A549 (cell line): ENCODE measurements around the gene ABCC4. TPM values are rescaled to one million over a fixed set of nuclear protein-coding genes. Genes with fewer than 3 reads are reported as not detected.
A peak's percentile ranks its signal among the peaks of the same experiment; 100 is the strongest.

Experiments
- ATAC-seq, 2 experiments: fragments of 200-7000 bp in 1 of 2; fragments of >200 bp in 1 of 2; cut with Nextera tagmentation in 1 of 2; cut with Tn5 transposase in 1 of 2; 3 replicates each; pipeline versions ENCODE4 v1.8.0 to v1.9.1; 2018 to 2020; ENCODE audit warnings: mild to moderate bottlenecking in 1 of 2, moderate library complexity in 1 of 2
- CTCF ChIA-PET: fragments of 300-600 bp; sonication (Branson Sonifier 250); formaldehyde crosslinking; extraction: SDS; loops from one replicate; lab custom pipeline; 2021; ENCODE audit warnings: antibody characterized with exemption, inconsistent platforms; lab: Yijun Ruan, JAX
- POLR2A ChIA-PET: fragments of 350-600 bp; formaldehyde crosslinking; extraction: SDS; loops from one replicate; lab custom pipeline; 2021; ENCODE audit warnings: antibody characterized with exemption, inconsistent platforms; lab: Yijun Ruan, JAX
- DNase-seq, 2 experiments: peaks; one replicate each; pipeline versions ENCODE4 v3.0.0 to v3.0.0-alpha.2; 2011 to 2016; ENCODE audit warnings: low read depth in 1 of 2, low spot score in 1 of 2
- FAIRE-seq: peaks from 2 replicates; lab custom pipeline; 2011; peaks lifted over from hg19 to GRCh38; lab: Jason Lieb, UNC
- H3K27ac ChIP-seq, 2 experiments: fragments of >200 bp; sonication (Bioruptor Twin); formaldehyde crosslinking; 3 replicates each; pipeline ENCODE4 v1.5.1; 2016 to 2017
- H3K4me1 ChIP-seq: fragments of >200 bp; sonication (Bioruptor Twin); formaldehyde crosslinking; 3 replicates; pipeline ENCODE4 v1.6.1; 2016
- H3K4me2 ChIP-seq: fragments of >200 bp; sonication (Bioruptor Twin); formaldehyde crosslinking; 3 replicates; pipeline ENCODE4 v1.6.1; 2016
- H3K4me3 ChIP-seq: fragments of >200 bp; sonication (Bioruptor Twin); formaldehyde crosslinking; 3 replicates; pipeline ENCODE4 v1.5.1; 2016
- H3K9me3 ChIP-seq: fragments of >200 bp; sonication (Bioruptor Twin); formaldehyde crosslinking; 3 replicates; pipeline ENCODE4 v1.6.1; 2016
- BHLHE40 ChIP-seq: IDR thresholded peaks from 2 replicates; pipeline ENCODE4 v1.6.1; 2012; ENCODE audit warnings: low read depth, low read length, inconsistent platforms
- CEBPB ChIP-seq, 2 experiments: fragments of >200 bp in 1 of 2; sonication (Bioruptor Twin) in 1 of 2; formaldehyde crosslinking in 1 of 2; IDR thresholded peaks; 2 replicates each; pipeline ENCODE4 v1.6.1; 2012 to 2016
- EHMT2 ChIP-seq: fragments of 200-600 bp; sonication (generic); IDR thresholded peaks from 2 replicates; pipeline ENCODE4 v1.6.1; 2016; ENCODE audit warnings: antibody characterized with exemption, low read depth, mild to moderate bottlenecking, moderate library complexity
- EP300 ChIP-seq, 2 experiments: fragments of >200 bp; sonication (Bioruptor Twin); formaldehyde crosslinking; IDR thresholded peaks; 2 replicates in 1 of 2; 3 replicates in 1 of 2; pipeline ENCODE4 v1.6.1; 2016 to 2017
- FOSL2 ChIP-seq, 2 experiments: fragments of 450-650 bp in 1 of 2; fragments of >200 bp in 1 of 2; sonication (Bioruptor Twin) in 1 of 2; formaldehyde crosslinking; IDR thresholded peaks; 2 replicates each; pipeline versions ENCODE4 v1.5.0 to v1.6.1; 2016 to 2020; ENCODE audit warnings: mild to moderate bottlenecking in 1 of 2, moderate library complexity in 1 of 2
- GATA3 ChIP-seq: IDR thresholded peaks from 2 replicates; pipeline ENCODE4 v1.6.1; 2012; ENCODE audit warnings: borderline replicate concordance
- HOXA7 ChIP-seq: fragments of 250-450 bp; sonication (Bioruptor Pico); IDR thresholded peaks from 2 replicates; pipeline ENCODE4 v1.5.0; 2020; ENCODE audit warnings: mild to moderate bottlenecking, moderate library complexity
- HOXB13 ChIP-seq: fragments of 250-450 bp; sonication (Bioruptor Pico); IDR thresholded peaks from 2 replicates; pipeline ENCODE4 v1.5.0; 2020; ENCODE audit warnings: low read depth, mild to moderate bottlenecking, moderate library complexity
- HOXB5 ChIP-seq: fragments of 250-450 bp; sonication (Bioruptor Pico); IDR thresholded peaks from 2 replicates; pipeline ENCODE4 v1.5.0; 2020; ENCODE audit warnings: mild to moderate bottlenecking, moderate library complexity
- JUN ChIP-seq, 2 experiments: fragments of >200 bp; sonication (Bioruptor Twin); formaldehyde crosslinking; IDR thresholded peaks; 2 replicates in 1 of 2; 3 replicates in 1 of 2; pipeline ENCODE4 v1.6.1; 2016 to 2017
- JUNB ChIP-seq: fragments of >200 bp; sonication (Bioruptor Twin); formaldehyde crosslinking; IDR thresholded peaks from 2 replicates; pipeline ENCODE4 v1.6.1; 2016
- NR3C1 ChIP-seq: fragments of >200 bp; sonication (Bioruptor Twin); formaldehyde crosslinking; IDR thresholded peaks from 3 replicates; pipeline ENCODE4 v1.6.1; 2017
- RAD21 ChIP-seq, 2 experiments: fragments of >200 bp in 1 of 2; sonication (Bioruptor Twin) in 1 of 2; formaldehyde crosslinking in 1 of 2; IDR thresholded peaks in 1 of 2; conservative IDR thresholded peaks in 1 of 2; 2 replicates in 1 of 2; 3 replicates in 1 of 2; pipeline ENCODE4 v1.6.1; 2012 to 2018; ENCODE audit warnings: inconsistent platforms in 1 of 2
- RARB ChIP-seq: fragments of 250-450 bp; sonication (Bioruptor Pico); IDR thresholded peaks from 2 replicates; pipeline ENCODE4 v1.8.0; 2021; ENCODE audit warnings: mild to moderate bottlenecking, moderate library complexity
- RCOR1 ChIP-seq: fragments of 150-350 bp; IDR thresholded peaks from 2 replicates; pipeline ENCODE4 v1.6.1; 2014; ENCODE audit warnings: antibody characterized with exemption, low read length, low read depth
- RNF2 ChIP-seq: fragments of 200-600 bp; sonication (generic); IDR thresholded peaks from 2 replicates; pipeline ENCODE4 v1.6.1; 2016; ENCODE audit warnings: low read depth, mild to moderate bottlenecking, antibody characterized with exemption, moderate library complexity, borderline replicate concordance
- SMC3 ChIP-seq: fragments of >200 bp; sonication (Bioruptor Twin); formaldehyde crosslinking; IDR thresholded peaks from 3 replicates; pipeline ENCODE4 v1.6.1; 2018; ENCODE audit warnings: inconsistent platforms
- SREBF2 ChIP-seq: fragments of 450-650 bp; IDR thresholded peaks from 2 replicates; pipeline ENCODE4 v1.6.1; 2014; ENCODE audit warnings: mild to moderate bottlenecking, moderate library complexity
- TP53 ChIP-seq: fragments of 250-450 bp; sonication (Bioruptor Pico); IDR thresholded peaks from 2 replicates; pipeline ENCODE4 v1.5.0; 2021; ENCODE audit warnings: mild to moderate bottlenecking, moderate library complexity
- ZC3H11A ChIP-seq: fragments of 450-650 bp; IDR thresholded peaks from 2 replicates; pipeline ENCODE4 v1.6.1; 2014; ENCODE audit warnings: antibody characterized with exemption, mild to moderate bottlenecking
- ZSCAN20 ChIP-seq: fragments of 250-450 bp; sonication (Bioruptor Pico); IDR thresholded peaks from 2 replicates; pipeline ENCODE4 v1.8.0; 2022; ENCODE audit warnings: mild to moderate bottlenecking, moderate library complexity
- WGBS: methylation state at CpG from one replicate; pipeline ENCODE4 v1.1.6; 2017; ENCODE audit errors: missing lambda C conversion rate; 5-methylcytosine and 5-hydroxymethylcytosine counted together
- polyA plus RNA-seq, 4 experiments: library from polyadenylated mRNA; depleted of rRNA in 3 of 4; stranded (reverse); fragments of >200 nt; fragmentation: RNase III in 1 of 4; extraction: RNeasy Plus Mini Kit Qiagen cat#74134 plus additional on column Dnase treatment in 1 of 4; gene quantifications; 2 replicates in 3 of 4; 3 replicates in 1 of 4; pipeline ENCODE4 v1.2.3, GENCODE V29; 2011 to 2017
- TF ChIP-seq, protein P1 (sequence below): fragments of 250-450 bp; sonication (Bioruptor Pico); IDR thresholded peaks from 2 replicates; pipeline ENCODE4 v1.5.0; 2020; ENCODE audit warnings: low read depth, mild to moderate bottlenecking, moderate library complexity
- TF ChIP-seq, protein P2 (sequence below): IDR thresholded peaks from 2 replicates; pipeline ENCODE4 v1.6.1; 2012
- TF ChIP-seq, protein P3 (sequence below): fragments of 450-650 bp; IDR thresholded peaks from 2 replicates; pipeline ENCODE4 v1.6.1; 2014; ENCODE audit warnings: antibody characterized with exemption
- TF ChIP-seq, protein P4 (sequence below): fragments of >200 bp; sonication (Bioruptor Twin); formaldehyde crosslinking; IDR thresholded peaks from 3 replicates; pipeline ENCODE4 v1.6.1; 2016
- TF ChIP-seq, protein P5 (sequence below): fragments of >200 bp; sonication (Bioruptor Twin); formaldehyde crosslinking; IDR thresholded peaks from 2 replicates; pipeline ENCODE4 v1.6.1; 2016

Gene ABCC4
- polyA plus RNA-seq, 2 of the 4 experiments (the other 2 are of a cell fraction) = 23.5 to 56.2 TPM

DNA sequence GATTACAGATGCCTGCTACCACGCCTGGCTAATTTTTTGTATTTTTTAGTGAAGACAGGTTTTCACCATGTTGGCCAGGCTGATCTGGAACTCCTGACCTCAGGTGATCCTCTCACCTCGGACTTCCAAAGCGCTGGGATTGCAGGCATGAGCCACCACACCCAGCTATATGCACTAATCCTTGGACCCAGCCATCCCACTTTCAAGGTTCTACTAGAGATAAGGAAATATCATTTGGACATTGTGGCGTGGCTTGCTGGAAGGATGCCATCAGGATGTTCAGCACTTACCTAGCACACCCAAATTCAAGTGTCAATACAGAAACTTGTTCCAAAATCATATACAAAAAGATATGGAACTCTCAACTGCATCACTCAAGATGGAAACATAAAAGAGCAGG is 136.4 kb downstream of the ABCC4 start:
- H3K9me3 ChIP-seq = no peaks in the 10 kb centered on the region
- H3K4me2 ChIP-seq = no peak overlapping the region
- peaks cover 26% of the 10 kb centered on the region for H3K4me1 ChIP-seq
- FAIRE-seq (no peak), DNase-seq (no peak), ATAC-seq (no peak)
- no peak for TF ChIP-seq CEBPB (IDR thresholded peaks at IDR 0.05)
- TF ChIP-seq ZSCAN20 (CRISPR knock-in tag) = no peak
- no peak for TF ChIP-seq RNF2
- no peak for TF ChIP-seq EHMT2
- no peak for TF ChIP-seq JUNB
- no peak for TF ChIP-seq HOXB13 (CRISPR knock-in tag)
- TF ChIP-seq ZC3H11A = no peak
- no peak for TF ChIP-seq SREBF2
- no peak for TF ChIP-seq TP53 (CRISPR knock-in tag)
- TF ChIP-seq SMC3 = no peak
- TF ChIP-seq, protein P1, sequence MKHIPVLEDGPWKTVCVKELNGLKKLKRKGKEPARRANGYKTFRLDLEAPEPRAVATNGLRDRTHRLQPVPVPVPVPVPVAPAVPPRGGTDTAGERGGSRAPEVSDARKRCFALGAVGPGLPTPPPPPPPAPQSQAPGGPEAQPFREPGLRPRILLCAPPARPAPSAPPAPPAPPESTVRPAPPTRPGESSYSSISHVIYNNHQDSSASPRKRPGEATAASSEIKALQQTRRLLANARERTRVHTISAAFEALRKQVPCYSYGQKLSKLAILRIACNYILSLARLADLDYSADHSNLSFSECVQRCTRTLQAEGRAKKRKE (CRISPR knock-in tag) = no peak
- no peak for TF ChIP-seq HOXA7 (CRISPR knock-in tag)
- no peak for TF ChIP-seq BHLHE40
- TF ChIP-seq, protein P2, sequence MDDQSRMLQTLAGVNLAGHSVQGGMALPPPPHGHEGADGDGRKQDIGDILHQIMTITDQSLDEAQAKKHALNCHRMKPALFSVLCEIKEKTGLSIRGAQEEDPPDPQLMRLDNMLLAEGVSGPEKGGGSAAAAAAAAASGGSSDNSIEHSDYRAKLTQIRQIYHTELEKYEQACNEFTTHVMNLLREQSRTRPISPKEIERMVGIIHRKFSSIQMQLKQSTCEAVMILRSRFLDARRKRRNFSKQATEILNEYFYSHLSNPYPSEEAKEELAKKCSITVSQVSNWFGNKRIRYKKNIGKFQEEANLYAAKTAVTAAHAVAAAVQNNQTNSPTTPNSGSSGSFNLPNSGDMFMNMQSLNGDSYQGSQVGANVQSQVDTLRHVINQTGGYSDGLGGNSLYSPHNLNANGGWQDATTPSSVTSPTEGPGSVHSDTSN = no peak
- TF ChIP-seq, protein P3, sequence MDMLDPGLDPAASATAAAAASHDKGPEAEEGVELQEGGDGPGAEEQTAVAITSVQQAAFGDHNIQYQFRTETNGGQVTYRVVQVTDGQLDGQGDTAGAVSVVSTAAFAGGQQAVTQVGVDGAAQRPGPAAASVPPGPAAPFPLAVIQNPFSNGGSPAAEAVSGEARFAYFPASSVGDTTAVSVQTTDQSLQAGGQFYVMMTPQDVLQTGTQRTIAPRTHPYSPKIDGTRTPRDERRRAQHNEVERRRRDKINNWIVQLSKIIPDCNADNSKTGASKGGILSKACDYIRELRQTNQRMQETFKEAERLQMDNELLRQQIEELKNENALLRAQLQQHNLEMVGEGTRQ = no peak
- TF ChIP-seq HOXB5 (CRISPR knock-in tag) = no peak
- TF ChIP-seq NR3C1 = no peak
- TF ChIP-seq, protein P4, sequence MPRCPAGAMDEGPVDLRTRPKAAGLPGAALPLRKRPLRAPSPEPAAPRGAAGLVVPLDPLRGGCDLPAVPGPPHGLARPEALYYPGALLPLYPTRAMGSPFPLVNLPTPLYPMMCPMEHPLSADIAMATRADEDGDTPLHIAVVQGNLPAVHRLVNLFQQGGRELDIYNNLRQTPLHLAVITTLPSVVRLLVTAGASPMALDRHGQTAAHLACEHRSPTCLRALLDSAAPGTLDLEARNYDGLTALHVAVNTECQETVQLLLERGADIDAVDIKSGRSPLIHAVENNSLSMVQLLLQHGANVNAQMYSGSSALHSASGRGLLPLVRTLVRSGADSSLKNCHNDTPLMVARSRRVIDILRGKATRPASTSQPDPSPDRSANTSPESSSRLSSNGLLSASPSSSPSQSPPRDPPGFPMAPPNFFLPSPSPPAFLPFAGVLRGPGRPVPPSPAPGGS = no peak
- TF ChIP-seq RARB = no peak
- TF ChIP-seq RCOR1 = no peak
- H3K4me3 ChIP-seq = no peak overlapping the region
- no peak overlapping the region for H3K27ac ChIP-seq
- WGBS = 89% methylated on average over 4 of the region's 4 CpGs
- ChIA-PET CTCF (interaction anchor here (0.6 to 2.0 kb wide), 3 partner anchors 10 to 490 kb away, joined by 3 to 11 read pairs (median 4); no protein-coding TSS in a partner anchor), POLR2A (no interaction called here)

DNA sequence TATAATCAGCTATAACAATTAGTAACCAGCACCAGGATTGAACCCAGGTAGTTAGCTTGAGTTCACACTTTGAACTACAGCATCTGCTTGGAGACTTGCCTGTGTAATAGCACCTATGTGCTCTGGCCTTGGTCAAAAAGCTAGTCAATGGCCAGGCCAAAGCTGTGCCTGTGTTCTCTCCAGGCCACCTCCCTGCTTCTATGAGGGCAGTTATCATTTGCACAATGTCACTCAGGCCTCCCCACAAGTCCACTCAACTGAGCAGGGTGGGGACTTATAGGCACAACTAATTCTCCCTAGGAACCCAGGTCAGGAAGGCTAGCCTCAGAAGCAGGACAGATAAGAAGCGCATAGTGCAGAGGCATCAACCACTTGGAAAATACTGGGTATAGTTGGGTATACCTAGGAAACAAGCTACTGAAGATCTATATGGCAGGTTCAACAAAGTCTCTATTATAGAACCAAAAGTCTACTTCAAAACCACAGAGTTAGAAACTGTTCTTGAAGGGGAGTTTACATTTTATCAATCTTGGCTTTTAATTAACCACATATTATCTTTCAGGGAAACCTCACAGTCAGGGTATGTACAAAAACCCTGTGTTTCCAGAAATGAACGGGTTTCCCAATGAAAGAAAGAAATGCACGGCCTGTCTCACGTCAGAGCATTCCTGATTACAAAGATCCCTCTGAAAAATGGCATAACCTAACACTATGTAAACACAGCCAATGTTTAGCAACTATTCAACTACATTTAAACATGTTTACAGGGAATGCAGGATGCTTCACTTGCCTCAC is 140.9 kb downstream of the ABCC4 start:
- TF ChIP-seq FOSL2 (IDR thresholded peaks at IDR 0.05) (no peak), FOSL2 (CRISPR knock-in tag; IDR thresholded peaks at IDR 0.05) (peak; percentile 57), EP300 (IDR thresholded peaks at IDR 0.05) (peak; percentile 42 to 82; a peak in 3 of 5 replicates), RAD21 (conservative IDR thresholded peaks at IDR 0.05 in 1 of 2, IDR thresholded peaks at IDR 0.05 in 1 of 2) (no peak), GATA3 (peak; percentile 91), JUN (IDR thresholded peaks at IDR 0.05) (peak; percentile 25 to 44; a peak in 2 of 5 replicates), CEBPB (IDR thresholded peaks at IDR 0.05) (peak; percentile 51 to 85; a peak in 3 of 4 replicates)
- TF ChIP-seq, protein P5, sequence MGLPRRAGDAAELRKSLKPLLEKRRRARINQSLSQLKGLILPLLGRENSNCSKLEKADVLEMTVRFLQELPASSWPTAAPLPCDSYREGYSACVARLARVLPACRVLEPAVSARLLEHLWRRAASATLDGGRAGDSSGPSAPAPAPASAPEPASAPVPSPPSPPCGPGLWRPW = no peak
- TF ChIP-seq, protein P2 = peak; percentile 55; the same call in 1 of the 2 replicates
- TF ChIP-seq, protein P4 = 0 out of 3 replicates have a peak, but pooled peaks have one; percentile 23
- POLR2A ChIA-PET = no interaction called here
- CTCF ChIA-PET = interaction anchor here (1.2 to 1.4 kb wide), 2 partner anchors 28 to 445 kb away, joined by 3 to 4 read pairs; no protein-coding TSS in a partner anchor
- ATAC-seq (peak; percentile 76 to 86), DNase-seq (peak in 1 of 2 experiments; percentile 81), FAIRE-seq (no peak)
- H3K27ac ChIP-seq = peak overlapping the region; percentile 58 to 81
- WGBS = 16% methylated on average over 4 of the region's 4 CpGs
- peaks cover 54% of the 10 kb centered on the region for H3K4me1 ChIP-seq
- no peaks in the 10 kb centered on the region for H3K9me3 ChIP-seq
- no peak overlapping the region for H3K4me3 ChIP-seq
- H3K4me2 ChIP-seq = peak overlapping the region; percentile 56
